ENCODE data around the gene GPC1.
A peak's percentile ranks its signal among the peaks of the same experiment; 100 is the strongest.
"Not testable (repeated sequence)": the region's sequence is repeated elsewhere in the genome, so short reads cannot be mapped to it uniquely, and the experiment has no call there.

Gene GPC1

GRCh38 chr2:240469239-240469636, 33.8 kb downstream of the GPC1 start:
- no peak for DNase-seq

GRCh38 chr2:240469740-240470139, 34.3 kb downstream of the GPC1 start:
- no peak for DNase-seq

- DNase-seq: no peak
These were observed 36.8 kb downstream of the GPC1 start for GRCh38 chr2:240472078-240472790.

DNA sequence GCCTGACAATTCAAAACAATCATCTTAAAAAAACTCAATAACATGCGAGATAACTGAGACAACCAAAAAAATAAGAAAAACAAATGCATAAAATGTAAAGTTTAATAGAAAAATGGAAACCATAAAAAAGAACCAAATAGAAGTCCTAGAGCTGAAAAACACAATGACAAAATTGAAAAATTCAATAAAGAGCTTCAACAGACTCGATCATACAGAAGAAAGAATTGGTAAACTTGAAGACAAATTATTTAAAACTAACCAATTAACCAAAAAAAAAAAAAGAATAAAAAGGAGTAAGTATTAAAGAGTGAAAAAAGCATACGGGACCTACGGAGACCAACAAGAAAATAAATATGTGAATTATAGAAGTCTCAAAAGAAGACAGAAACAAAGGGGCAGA, 37.7 kb downstream of the GPC1 start:
- no peak for DNase-seq

GRCh38 chr2:240477916-240478315, 42.5 kb downstream of the GPC1 start:
- no peak for DNase-seq

- peak; percentile 10 for DNase-seq
These were observed 43.1 kb downstream of the GPC1 start for GRCh38 chr2:240478346-240479110.

DNA sequence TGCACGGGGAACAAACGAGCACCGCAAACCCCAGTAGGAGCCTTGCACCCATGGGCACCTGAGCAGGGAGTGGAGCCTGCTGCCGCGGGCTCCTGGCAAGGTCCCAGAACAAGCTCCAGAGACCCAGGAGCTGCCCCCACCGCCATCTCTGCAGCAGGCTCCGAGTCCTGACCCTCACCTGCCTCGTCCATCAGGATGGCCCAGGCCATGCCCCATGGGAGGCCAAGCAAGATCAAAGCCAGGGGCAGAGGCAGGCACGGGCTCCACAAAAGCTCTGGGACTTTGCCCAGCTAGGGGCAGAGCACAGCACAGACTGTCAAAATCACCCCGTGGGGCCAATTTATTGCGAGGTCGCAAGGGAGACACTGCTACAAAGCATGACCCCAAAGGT, 43.6 kb downstream of the GPC1 start:
- no peak for DNase-seq

DNA sequence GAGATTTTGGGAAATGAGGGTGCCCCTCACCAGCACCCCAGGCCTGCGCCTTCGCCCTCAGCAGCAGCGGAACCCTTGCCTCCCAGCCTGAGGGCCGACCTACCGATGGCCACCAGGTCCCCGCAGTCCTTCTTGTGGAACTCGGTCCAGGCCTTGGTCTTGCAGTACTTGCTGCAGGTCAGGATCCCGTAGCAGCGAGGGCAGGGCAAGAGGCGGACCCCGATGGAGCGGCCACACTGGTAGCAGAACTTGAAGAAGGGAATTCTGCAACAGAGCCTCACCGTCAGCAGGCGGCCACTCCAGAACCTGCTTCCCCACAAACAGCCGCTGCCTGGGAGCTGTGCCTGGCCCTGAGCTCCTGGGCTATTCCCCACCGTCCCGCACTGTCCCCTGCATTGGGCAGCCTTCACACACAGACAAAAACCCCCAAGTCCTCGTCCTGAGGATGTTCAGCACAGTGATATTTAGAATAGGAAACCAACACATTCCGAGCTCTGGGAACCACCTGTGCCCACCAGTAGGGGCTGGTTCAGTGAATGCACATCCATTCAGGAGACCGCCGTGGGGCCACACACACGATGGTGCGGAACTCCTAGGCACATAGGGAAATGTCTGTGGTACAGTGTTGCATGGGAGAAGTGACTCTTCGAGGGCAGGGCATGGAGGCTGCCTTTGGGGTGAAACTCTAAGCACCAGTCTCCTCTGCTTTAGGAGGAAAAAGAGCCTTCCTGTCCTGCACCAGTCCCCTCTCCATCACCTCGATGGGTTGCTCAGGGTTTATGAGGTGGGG, 45.6 kb downstream of the GPC1 start:
- DNase-seq: peak; percentile 10

- peak; percentile 13 for DNase-seq
These were observed 46.3 kb downstream of the GPC1 start for GRCh38 chr2:240481720-240482119.

DNA sequence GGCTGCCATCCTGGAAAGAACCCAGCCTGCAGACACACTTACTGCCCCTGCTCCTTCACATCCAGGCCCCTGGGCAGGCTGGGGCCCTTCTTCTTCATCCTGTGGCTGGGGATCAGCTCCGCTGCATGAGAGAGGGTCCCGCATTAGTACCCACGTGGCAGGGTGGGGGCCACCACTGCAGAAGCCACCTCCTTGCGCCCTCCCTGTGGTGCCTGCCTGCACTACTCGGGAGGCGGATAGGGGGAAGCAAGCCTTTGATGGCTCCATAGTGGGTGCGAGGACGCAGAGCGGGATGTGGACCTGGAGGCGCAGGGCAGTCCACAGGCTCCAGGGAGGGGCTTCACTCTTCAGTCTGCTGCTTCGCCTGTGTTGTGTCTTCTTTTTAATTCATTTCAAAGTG, 46.7 kb downstream of the GPC1 start:
- DNase-seq: no peak

GRCh38 chr2:240491483-240491882, 56.0 kb downstream of the GPC1 start:
- DNase-seq: no peak

DNA sequence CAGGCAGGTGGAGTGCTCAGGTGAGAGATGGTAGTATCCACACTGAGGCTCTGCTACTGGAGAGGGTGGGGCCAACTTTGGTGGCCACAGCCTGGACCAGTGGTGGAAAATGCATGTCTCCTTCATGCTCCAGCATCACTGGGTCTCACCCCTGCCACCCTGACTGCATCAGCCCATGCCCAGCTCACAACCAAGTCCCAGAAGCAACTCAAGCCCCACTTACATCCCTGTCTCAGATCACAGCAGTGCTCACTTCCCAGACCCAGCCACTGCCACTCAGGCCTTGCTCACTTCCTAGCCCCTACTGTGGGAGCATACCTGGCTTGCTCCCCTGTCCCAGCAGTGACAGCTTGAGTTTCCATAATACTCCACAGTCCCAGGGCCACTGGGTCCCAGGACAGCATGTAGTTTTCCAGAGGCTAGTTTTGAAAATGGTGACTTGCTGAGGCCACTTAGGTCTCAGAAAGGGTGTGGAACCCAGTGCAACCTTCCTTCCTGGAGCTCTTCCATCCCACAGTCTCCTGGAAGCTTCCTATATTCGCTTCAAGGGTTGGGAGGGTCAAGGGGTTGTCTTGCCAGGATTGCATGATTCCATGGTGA, 58.8 kb downstream of the GPC1 start:
- DNase-seq: no peak

- not testable (repeated sequence) for DNase-seq
These were observed 59.5 kb downstream of the GPC1 start for GRCh38 chr2:240494942-240495341.

GRCh38 chr2:240497082-240497481, 61.6 kb downstream of the GPC1 start:
- DNase-seq: not testable (repeated sequence)

- no peak for DNase-seq
These were observed 62.9 kb downstream of the GPC1 start for GRCh38 chr2:240498171-240498957.

GRCh38 chr2:240498958-240499260, 63.4 kb downstream of the GPC1 start:
- no peak for DNase-seq

DNA sequence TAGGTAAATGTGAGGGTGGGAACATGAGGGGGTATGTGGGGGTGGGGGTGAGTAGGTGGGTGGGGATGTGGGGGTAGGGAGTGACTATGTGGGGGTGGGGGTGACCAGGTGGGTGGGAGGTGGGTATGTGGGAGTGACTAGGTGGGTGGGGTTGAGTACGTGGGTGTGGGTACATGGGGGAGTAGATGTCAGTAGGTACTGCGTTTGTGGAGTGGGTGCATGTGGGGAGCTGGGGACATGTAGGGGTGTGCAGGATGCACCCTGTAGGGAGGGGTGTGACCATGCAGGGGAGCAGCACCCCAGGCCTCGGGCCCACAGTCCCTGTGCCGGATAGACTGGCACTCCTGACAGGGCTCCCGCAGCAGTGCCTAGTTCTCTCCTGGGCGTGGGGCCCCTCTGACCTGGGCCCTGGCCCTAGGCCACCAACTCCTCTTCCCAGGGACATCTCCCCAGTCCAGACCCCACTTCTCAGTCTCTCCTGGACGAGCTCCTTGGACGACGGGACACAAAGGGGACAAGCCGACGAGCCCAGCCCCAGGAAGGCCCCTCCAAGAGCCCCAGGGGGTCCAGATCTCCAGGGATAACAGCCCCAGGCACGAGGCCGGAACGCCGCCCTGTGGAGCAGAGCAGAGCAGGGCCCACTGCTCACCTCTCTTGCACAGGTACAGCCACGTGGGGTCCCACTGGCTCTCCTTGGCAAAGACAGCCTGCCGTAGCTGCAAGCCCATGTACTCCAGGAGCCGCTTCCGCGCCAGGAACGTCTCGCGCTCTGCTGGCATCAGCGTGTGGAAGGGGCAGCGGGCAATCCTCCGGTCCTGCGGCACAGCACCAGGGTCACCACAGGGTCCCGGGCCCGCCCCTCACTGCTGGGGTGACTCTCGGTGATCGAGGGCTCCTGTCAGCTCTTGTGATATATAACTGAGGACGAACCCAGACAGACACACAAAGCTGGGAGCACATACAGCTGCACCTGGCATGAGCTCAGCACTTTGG, 64.1 kb downstream of the GPC1 start:
- DNase-seq: no peak

DNA sequence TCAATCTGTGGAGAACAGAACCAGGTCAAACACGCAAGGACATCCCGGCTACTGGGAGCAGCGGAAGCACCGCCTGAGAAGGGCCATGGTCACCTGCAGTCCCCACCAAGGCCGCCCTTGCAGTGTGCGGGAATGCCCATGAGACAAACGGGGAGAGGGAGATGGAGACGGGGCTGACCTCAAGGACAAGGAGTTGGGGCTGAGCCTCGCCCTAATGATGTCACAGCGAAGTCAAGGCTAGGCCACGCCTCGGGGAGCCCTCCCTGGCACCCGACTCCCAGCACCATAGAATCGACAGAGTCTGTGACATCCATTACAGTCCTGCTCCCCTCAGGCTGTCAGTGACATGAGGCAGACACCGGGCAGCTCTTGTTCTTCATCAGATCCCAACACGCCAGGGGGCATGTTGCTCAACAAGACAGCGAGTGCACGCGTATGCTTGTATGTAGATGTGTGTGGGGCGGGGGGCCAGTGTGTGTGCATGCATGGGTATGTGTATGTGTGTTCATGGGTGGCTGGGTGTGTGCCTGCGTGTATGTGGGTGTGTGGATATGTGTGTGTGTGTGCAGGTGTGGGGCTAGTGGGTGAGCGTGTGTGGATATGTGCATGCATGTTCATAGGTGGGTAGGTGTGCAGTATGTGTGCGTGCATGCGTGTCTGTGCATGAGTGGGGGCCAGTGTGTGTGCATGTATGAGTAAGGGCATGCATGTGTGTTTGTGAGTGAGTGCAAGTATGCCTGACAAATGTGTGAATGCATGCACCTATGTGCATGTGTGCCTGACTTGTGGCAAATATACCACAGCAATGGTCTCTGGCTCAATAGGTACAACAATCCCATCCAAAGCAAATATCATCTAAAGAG, 65.3 kb downstream of the GPC1 start:
- DNase-seq: no peak

DNA sequence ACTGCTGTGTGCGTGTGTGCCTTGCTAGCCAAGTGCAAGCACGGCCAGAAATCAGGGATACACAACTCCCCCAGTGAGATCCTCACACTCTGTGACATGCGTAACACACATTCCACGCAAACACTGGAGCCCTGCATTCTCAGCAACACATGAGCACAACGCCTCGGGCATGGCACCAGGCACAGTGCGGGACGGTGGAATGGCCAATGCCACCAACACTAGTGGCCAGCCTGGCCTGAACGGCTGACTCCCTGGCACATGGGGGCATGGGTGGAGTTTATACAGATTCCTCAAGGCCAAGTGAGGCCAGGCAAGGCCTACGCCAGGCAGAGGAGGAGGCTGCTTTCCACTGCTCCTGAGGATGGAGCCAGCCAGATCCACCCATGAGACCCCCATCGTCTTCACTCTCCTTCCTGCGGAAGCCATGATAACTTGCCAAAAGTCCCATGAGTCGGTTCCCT, 66.1 kb downstream of the GPC1 start:
- DNase-seq: no peak

DNA sequence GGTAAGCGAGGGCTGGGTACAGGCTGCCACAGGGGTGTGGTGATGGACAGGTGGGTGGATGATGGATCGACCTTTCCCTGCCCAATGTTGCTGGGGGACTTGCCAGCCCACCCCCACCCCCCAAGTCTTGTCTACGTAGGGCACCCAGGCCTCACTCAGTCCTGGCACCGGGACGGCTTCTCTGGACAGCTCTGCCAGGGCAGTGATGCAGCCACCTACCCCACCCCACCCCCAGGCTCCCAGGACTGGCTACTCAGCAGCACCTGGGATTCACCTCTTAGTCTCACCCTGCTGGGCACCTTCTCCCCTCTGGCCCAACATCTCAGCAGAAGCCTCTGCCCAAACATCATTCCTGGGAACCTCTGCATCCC, 66.6 kb downstream of the GPC1 start:
- no peak for DNase-seq

All from activated CD8-positive, alpha-beta memory T cell treated with anti-CD3 and anti-CD28 coated beads, Interleukin-2, amount 50 U/mL, for 4 hours (primary cell).